HG03460 (cell line): ENCODE results near the gene CBX5.
A peak's percentile ranks its signal among the peaks of the same experiment; 100 is the strongest.
"Not testable (repeated sequence)": the region's sequence is repeated elsewhere in the genome, so short reads cannot be mapped to it uniquely, and the experiment has no call there.

ENCODE experiments used
- ATAC-seq: cut with Tn5 transposase; IDR thresholded peaks from one replicate; pipeline ENCODE4 v1.9.1; 2021; ENCODE audit not compliant: unreplicated experiment

The CBX5 gene

DNA sequence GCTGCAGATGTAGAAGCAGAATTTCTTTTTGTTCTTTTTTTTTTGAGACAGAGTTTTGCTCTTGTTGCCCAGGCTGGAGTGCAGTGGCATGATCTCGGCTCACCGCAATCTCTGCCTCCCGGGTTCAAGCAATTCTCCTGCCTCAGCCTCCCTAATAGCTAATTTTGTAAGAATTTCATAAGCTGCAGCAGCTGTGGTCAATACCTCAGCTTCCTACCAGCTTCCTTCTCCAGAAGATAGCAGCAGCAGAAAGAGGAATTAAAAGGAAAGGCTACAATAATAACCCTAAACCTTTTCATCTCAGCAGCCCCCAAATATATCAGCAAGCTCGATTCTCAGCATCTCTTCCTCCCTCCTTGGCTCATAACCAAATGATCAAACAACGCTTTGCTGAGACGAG, 52.0 kb downstream of the CBX5 start:
- ATAC-seq, result not testable (repeated sequence)

DNA sequence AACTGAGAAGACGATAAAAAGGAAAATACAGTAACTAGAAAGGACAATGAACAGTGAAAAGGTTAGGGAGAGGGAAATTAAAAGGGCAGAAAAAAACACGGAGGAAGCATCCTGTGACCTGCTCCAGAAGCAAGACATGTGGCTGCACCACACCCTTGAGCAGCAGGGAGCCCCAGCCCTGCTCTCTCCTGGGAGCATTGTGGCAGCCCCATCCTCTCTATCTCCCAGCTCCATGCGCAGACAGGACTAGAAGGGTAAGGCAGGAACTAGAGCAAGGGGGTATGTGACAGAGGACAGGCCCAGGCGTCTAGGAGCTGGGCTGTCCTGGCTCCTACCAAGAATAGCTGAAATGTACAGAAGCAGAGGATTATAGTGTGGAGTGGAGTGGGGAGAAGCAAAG, 52.5 kb downstream of the CBX5 start:
- no peak for ATAC-seq

DNA sequence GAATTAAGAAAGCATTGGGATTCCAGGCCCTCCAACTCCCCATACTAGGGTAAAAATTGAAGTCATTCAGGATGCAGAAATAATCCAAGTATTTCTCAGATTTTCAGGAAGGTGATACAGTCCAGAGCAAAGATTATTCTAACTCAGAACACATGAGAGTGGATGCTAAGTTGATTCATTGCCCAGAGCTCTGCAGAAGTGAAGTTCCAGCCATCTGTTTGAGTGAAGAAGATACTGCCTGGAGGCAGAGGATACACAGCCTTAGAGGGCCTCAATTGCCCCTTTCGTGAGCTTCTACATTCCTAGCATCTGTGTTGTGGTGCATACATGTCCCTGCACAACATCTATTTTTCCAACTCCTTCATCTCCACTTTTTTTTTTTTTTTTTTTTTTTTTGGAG, 54.3 kb downstream of the CBX5 start:
- no peak for ATAC-seq

DNA sequence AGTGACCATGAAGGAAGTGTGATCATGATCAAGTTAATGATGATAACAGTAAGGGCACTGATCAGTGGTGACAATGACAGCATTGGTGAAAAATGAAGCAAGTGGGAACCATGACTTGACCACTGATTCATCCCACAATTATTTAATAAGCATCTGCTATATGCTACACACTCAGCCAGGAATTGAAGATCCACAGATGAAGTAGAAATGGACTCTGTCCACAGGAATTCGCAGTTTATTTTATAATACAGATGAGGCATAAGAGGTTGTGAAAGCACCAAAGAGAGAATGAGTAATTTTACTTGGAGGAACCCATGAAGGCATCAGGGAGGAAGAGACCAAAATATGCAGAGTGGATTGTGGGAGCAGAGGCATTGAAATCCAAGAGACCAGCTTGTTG, 57.3 kb downstream of the CBX5 start:
- ATAC-seq, result no peak

DNA sequence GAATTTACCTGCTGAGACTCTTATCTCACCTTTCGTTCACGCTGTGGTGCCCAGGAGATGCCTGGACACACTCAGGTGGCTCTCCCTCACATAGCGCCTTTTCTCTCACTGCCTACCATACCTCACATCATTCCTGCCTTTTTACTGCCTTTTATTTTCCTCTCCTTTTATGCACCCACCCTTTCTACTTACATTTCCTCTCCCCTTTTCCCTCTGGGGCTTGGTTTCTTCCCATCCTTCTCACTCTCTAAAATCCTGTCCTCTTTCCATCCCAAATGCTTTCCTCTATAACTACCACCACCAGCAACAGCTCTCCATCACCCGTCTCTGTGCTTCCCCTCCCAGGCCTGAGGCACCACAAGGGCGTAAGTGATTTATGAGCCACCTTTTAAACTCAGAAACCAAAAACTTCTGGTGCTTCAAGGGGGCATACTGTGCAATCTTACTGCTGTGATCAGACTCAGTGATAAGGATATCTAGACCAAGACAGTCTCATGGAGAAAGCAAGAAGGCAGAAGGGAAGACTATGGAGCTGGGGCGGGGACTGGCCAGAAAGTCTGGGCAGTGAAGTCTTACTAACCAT, 58.4 kb downstream of the CBX5 start:
- ATAC-seq, result no peak

DNA sequence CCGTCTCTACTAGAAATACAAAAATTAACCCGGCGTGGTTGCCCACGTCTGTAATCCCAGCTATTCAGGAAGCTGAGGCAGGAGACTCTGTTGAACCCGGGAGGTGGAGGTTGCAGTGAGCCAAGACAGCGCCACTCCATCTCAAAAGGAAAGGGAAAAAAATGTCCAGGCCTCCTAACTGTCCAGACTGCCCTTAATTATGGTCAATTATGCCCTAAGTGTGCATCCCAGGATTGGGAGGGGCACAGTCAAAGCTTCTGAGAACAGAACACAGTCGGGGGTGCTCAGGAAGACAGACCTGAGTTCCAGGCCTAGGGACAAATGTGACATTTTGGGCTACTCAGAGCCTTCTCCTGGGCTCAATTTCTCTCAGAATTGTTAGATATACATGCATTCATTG, 59.4 kb downstream of the CBX5 start:
- no peak for ATAC-seq

DNA sequence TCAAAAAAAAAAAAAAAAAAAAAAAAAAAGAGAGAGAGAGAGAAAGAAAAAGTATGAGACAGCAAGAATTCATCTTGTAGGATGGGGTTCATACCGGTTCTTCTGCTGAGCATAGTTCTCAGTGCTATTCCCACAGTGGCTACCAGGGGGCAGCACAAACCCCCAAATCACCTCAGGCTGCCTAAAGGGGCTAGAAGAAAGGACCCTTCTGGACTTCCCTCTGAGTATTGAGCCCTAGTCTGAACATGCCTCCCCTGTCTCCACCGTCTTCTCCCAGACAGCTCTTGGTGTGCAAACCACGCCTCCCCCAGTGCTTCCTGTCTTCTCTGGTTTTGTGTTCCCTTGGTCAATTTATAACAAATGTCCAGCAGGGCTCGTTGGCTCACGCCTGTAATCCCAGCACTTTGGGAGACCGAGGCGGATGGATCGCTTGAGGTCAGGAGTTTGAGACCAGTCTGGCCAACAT, 59.8 kb downstream of the CBX5 start:
- no peak for ATAC-seq

DNA sequence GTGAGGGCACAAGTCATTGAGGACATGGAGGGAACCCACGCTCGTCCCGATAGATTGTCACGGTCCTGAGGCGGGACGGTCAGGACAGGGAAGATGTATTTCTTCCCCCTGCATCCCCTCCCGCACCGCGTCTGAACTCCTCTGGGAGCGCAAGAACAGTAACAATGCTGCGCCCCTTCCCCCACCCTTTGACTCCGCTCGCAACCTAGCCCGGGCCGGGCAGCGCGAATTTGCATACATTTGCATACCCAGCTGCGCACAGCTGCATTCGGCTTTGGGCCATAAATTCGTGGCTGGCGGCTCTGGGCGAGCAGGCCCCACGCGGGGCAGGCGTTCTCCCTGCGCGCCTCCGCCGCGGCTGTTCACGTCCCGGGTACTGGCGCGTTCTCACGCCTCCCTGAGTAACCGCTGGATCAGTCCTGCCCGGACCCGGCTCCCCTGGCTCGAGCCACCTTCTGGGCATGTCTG, 62.1 kb downstream of the CBX5 start:
- no peak for ATAC-seq

DNA sequence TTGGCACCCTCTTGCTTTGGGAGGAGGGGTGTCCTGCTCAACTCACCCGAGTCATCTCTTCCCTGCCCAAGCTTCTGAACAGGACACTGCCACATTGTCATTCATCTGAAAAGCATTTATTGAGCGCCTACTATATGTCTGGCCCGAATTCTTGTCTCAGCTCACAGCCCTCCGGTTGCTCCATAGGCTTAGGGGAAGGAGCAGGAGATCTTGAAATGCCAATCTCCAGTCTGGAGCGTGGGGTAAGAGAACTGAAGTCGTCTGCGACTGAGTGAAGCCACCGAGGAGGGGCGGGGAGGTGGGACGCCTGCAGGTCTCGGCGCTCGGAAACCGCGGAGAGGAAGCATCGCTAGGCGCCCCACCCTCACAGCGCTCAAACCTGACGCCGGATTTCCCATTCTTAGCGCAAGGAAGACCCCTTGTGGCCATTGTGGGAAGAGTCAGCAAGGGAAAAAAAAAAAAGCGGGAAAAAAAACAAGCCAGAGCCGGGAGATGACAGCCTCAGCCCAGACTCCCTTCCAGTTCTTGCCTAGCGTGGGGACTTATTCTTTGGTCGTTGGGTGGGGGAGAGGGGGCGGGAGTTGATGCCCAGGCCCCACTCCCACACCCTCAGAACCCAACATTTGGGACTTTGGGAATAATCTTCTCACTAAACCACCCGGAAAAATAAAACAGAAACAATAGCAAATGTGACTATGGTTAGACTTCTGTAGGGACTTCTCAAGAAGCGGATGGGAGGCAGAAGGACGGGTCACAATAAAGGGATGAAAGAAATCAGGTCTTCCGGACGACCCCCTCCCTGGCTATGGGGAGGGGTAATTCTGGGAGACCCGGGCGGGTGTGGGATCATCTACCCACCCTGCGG, 62.9 kb downstream of the CBX5 start:
- peak; percentile 32 for ATAC-seq

DNA sequence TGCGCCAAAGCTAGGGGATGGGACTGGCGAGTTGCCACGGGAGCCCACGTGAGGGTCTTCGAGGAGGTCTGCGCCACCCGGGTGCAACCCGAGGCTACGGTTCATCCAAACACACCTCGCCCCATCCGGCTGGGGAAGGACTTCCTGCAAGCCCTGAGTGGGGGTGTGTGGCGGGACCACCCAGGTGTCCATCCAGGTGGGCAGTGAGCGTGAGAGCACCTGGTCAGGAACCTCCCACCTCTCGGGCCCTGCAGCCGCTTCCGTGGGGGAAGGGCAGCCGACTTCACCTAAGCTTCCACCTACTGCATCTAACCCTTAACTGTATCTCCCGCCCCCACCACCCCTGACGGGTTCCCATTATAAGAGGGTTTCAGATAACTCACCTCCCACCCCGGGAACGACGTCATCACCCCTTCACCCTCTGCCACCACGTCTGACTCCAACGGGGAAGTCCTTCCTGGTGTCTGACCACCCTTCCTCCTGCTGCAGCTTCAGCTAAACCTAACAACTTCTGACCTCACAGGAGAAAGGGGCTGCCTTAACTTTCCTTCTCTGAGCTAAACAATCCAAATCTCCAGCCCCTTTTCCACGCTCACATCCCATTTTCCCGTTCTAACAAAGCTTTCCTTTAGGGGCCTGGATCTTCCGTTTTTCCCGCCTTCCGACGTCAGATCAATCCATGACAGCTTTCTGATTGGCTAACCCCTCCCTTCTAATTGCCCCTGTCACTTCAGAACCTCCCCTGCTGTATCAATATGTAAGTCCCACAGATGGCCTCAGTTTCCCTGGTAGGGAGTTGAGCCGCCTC, 63.7 kb downstream of the CBX5 start:
- no peak for ATAC-seq

DNA sequence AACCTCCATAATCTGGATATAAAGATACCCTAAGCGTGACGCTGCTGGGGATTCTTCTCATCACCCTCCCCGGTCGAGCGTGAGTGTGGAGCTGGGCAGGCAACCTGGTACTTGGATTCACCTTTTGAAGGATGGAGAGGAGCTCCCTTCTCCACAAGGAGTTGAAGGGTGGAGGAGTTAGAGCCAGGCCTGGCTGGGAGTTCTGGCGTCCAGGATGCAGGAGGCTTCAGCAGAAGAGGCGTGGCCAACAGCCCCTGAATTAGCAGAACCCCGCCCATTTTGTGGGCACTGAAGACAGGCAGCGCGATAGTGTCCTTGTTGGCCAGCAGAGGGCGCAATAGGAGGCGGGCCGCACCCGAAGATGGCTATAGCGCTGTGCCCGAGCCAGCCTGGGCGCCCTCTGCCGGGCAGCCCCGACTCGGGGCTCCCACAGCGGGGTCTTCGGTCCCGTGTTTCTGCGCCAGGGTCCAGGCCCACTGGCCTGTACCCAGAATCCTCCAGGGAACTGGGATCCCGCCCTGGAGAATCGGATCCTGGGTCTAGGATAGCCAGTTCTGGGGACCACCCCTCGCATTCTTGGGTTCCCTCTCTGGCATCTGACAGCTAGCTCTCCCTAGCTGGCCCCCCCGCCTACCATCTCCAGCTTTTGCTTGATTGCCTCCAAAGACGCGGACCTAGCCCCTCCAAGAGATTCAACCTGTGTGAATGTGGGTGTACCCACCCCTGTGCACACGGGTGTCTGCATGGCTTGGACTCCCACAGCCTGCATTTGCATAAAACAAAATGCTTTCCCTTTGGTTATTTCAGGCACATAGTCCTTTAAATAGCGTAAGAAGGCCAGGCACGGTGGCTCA, 65.1 kb downstream of the CBX5 start:
- peak; percentile 81 for ATAC-seq

DNA sequence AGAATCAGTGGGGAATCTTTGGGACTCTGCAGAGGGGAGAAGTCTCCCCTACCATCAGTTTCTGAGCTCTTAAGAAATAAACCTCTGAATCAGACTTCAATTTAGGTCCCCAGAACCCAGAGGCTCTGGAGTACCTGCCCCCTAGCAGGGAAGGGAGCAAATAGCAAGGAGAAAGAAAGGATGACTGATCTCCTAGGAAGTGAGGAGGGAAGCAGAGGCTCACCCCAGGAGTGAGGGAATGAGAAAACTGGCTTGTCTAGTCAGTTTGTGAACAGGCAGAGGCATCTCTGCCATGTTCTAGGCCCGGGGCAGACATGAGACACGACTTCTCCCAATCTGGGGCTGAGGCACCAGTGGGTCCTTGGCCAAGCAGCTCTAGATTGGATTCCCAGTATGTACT, 66.8 kb downstream of the CBX5 start:
- no peak for ATAC-seq

DNA sequence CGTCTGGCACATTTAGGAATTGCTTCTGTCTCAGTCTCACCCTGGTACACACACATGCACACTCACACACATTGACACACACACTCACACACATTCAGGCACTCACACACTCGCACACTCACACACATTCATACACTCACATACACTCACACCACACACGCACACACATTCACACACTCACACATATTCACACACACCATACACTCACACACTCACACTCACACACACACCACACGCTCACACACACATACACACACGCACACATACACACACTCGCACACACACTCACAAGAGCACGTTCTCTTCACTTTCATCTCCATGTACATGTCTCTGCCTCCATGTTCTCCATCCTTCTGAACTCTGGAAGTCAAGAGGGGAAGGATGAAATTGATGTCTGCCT, 68.0 kb downstream of the CBX5 start:
- ATAC-seq, result no peak

DNA sequence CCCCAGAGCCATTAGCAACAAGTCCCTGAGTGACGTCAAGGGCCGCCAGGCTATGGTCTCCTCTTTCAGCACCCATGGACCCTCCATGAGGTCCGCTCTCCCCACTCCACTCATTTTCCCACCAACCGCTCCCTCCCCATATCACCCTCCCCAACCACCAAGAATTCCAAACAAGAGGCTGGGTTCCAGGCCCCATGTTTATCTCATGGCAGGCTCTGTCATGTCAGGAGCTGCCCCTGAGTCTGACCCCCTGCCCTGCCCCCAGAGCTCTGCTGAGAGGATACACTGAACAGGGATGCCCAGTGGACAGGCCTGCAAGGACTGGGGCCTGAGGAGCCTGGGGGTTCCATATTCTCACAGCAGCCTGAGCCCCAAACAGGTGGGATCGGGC, 69.5 kb downstream of the CBX5 start:
- no peak for ATAC-seq

DNA sequence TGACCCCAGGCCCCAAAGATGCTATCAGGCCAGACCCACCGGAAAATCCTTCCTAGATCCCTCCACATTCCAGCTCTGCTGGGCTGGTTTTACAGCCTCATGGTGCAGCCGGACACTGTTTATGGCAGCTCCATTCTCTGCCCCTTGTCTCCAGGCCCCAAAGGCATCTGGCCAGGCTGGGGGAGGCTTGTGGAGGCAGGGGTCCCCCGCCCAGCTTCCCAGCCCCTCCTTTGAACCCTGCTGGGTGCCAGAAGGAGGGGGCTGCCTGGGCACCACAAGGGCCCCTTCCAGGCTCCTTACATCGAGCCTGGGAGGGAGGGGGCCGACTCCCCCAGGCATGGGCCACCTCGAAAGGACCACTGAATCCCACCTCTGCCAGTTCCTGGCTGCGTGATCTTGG, 71.3 kb downstream of the CBX5 start:
- no peak for ATAC-seq

DNA sequence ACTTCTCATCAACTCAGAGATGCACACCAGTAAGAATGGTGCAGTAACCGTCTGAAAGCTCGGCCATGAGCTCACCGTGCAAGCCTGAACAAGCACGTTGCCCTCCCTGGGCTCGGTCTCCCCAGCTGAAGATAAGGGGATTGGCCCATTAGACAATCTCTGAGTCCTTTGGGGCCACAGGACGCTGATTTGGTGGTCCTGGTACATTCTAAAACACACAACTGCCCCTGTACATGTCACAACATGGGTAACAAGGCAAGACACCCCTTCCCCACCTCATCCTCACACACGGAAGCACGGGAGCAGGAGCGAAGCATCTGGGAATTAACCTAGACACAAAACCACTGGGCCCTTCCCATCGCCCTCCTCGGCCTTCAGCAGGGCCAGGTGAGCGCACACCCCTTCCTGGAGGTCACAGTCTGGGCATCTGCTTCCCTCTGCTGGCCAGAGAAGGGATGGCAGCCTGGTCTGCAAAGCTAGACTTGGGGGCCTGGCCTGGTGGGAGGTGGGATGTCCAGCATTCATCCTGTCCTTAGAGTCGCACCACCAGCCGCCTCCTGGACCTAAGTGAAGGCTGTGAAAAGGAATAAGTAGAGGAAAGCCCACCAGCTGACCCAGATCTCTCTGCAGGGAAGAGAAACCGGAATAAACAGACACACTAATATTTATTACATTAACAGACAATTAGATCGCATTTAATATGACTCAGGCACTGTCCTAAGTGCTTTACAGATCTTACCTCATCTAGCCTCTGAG, 72.2 kb downstream of the CBX5 start:
- peak; percentile 82 for ATAC-seq

DNA sequence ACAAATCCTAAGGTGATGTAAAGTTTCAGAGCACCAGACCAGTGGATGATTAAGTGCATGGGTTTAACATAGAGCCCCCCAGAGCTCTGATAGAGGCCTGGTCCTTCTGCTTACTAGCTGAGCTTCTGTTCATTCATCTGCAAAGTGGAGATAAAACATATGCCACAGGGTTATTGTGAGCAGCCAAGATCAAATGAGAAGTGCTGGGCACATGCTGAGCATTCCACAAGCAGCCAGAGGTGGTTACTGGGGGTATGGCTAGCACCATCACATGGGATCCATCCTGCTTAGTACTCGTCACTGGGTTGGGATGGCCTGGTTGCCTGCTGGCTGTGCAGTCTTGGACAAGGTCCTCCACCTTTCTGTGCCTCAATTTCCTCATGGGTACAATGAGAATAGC, 73.1 kb downstream of the CBX5 start:
- no peak for ATAC-seq

DNA sequence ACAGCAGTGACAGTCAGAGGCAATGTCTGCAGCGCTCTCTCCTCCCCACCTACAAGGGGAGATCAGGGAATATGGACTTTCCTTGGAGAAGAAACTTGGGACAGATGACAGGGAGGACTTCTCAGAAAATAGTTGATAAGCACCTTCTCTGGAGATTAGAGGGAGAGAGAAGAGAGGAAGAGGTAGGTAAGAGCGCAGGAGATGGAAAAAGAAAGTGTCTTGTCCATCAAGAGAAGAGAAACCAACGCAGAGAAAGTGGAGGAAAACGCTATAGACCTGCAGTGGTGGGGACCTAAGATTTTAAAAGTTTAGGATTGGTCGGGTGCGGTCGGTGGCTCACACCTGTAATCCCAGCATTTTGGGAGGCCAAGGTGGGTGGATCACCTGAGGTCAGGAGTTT, 75.6 kb downstream of the CBX5 start:
- ATAC-seq, result no peak

DNA sequence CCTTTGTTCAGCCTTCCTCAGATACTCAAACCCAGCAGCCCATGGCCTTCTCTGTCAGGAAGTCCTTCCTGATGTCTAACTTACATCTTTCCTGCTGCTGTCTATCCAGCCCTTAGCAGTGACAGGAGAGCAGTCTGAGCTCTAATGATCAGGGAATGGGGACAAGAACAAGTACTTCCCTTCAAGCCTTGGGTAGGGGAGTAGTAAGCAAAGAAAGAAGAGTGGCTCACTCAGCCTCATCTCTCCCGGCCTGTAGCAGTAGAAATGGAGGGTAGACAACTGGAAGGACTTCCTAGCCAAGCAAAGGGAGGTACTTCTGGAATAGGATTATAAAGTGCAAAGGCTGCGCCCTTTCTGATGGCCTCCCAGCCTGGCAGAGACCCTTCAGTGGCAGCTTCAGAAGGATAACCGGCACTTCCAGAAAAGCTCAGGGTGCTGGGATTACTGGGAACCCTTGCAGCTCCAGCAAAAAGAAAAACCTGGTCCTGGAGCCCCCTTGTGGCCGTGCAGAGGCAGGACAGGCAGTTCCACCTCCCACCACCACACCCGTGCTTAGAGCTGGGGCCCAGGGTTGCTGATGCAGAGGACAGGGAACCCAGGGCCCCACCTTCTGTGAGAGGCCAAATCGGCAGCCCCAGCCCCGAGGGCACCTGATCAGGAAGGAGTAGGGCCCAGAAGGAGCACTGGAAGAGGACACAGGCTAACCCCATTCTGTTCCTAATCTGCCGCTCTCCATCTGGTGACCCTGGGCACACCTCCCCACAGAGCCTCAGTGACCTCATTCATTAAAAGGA, 78.7 kb downstream of the CBX5 start:
- no peak for ATAC-seq
